RWPE1 (cell line): ENCODE results near the gene LGALS3BP.
A peak's percentile ranks its signal among the peaks of the same experiment; 100 is the strongest.

ENCODE experiments used
- CTCF ChIA-PET: fragments of 350-600 bp; sonication (Branson Sonifier 250); formaldehyde crosslinking; extraction: SDS; loops from one replicate; lab custom pipeline; 2021; lab: Yijun Ruan, JAX
- POLR2A ChIA-PET: fragments of 400-600 bp; formaldehyde crosslinking; extraction: SDS; loops from one replicate; lab custom pipeline; 2020; ENCODE audit warnings: antibody characterized with exemption; ENCODE audit not compliant: low non-redundant PET; lab: Yijun Ruan, JAX
- DNase-seq: peaks from one replicate; pipeline ENCODE4 v3.0.0; 2012; ENCODE audit warnings: low spot score
- H3K27ac ChIP-seq: fragments of 450-650 bp; 2 replicates; pipeline ENCODE4 v1.5.1; 2017
- CTCF ChIP-seq: fragments of 450-650 bp; conservative IDR thresholded peaks from 2 replicates; pipeline ENCODE4 v1.5.1; 2017; ENCODE audit warnings: low read depth, mild to moderate bottlenecking

The LGALS3BP gene

GRCh38 chr17:79020631-79021301, 41.0 kb upstream of the LGALS3BP start:
- ChIA-PET POLR2A (no interaction called here), CTCF (interaction anchor here (0.6 to 3.1 kb wide), 5 partner anchors 13 to 70 kb away, joined by 3 to 18 read pairs (median 5); no protein-coding TSS in a partner anchor)
- H3K27ac ChIP-seq: no peak overlapping the region
- DNase-seq: no peak
- TF ChIP-seq CTCF: no peak

GRCh38 chr17:79019632-79020584, 40.2 kb upstream of the LGALS3BP start:
- TF ChIP-seq CTCF: peak; percentile 84
- CTCF ChIA-PET: interaction anchor here (0.6 to 3.1 kb wide), 7 partner anchors 14 to 70 kb away, joined by 3 to 18 read pairs (median 5); no protein-coding TSS in a partner anchor
- peak; percentile 68 for DNase-seq
- POLR2A ChIA-PET: no interaction called here
- no peak overlapping the region for H3K27ac ChIP-seq

- no peak overlapping the region for H3K27ac ChIP-seq
- TF ChIP-seq CTCF: no peak
- no peak for DNase-seq
- ChIA-PET CTCF (interaction anchor here (0.6 to 3.1 kb wide), 3 partner anchors 23 to 145 kb away, joined by 3 to 18 read pairs (median 3); no protein-coding TSS in a partner anchor), POLR2A (no interaction called here)
Observed at GRCh38 chr17:79019261-79019631, 39.5 kb upstream of the LGALS3BP start.

- no peak for TF ChIP-seq CTCF
- POLR2A ChIA-PET: no interaction called here
- CTCF ChIA-PET: interaction anchor here (0.6 to 1.5 kb wide), 2 partner anchors 24 to 43 kb away, joined by 4 to 6 read pairs; no protein-coding TSS in a partner anchor
- no peak for DNase-seq
- H3K27ac ChIP-seq: no peak overlapping the region
Observed at GRCh38 chr17:79018370-79018695, 38.6 kb upstream of the LGALS3BP start.

- POLR2A ChIA-PET: no interaction called here
- H3K27ac ChIP-seq: no peak overlapping the region
- no peak for TF ChIP-seq CTCF
- no peak for DNase-seq
- CTCF ChIA-PET: interaction anchor here (0.6 to 1.5 kb wide), 5 partner anchors 25 to 202 kb away, joined by 3 to 6 read pairs (median 4); no protein-coding TSS in a partner anchor
Observed at GRCh38 chr17:79017546-79018369, 38.0 kb upstream of the LGALS3BP start.
